Measurements from ENCODE around the gene PSRC1. TPM values are rescaled to one million over a fixed set of nuclear protein-coding genes. Genes with fewer than 3 reads are reported as not detected.

The PSRC1 gene
- total RNA-seq, 1 experiment from 2014 or later = 60.3 TPM

GRCh38 chr1:109316506-109316905 is 33.6 kb upstream of the PSRC1 start:
- Histone ChIP-seq H3K56ac (ENCODE audit: insufficient read length, low read depth, low read length) (no peak overlapping the region), H2BK5ac (ENCODE audit: insufficient read length, low read length) (no peak overlapping the region), H2BK20ac (ENCODE audit: low read depth, low read length, poor library complexity, severe bottlenecking) (no peak overlapping the region), H2BK15ac (ENCODE audit: low read depth, low read length) (no peak overlapping the region), H4K8ac (replicated peaks; ENCODE audit: insufficient read length, low read depth, low read length) (no peak overlapping the region), H3K9ac (ENCODE audit: extremely low read depth, insufficient read length, low read length) (no peak overlapping the region), H3K27ac (ENCODE audit: insufficient read length, low read depth, low read length) (no peak overlapping the region), H2AK5ac (ENCODE audit: insufficient read length, low read length) (no peak overlapping the region), H3K4me1 (ENCODE audit: insufficient read depth, low read length) (no peaks in the 10 kb centered on the region), H3K79me1 (ENCODE audit: insufficient read depth, low read depth, low read length, poor library complexity, severe bottlenecking) (no peaks in the 10 kb centered on the region), H3K14ac (ENCODE audit: insufficient read depth, low read length) (no peak overlapping the region), H4K91ac (ENCODE audit: insufficient read length, low read depth, low read length) (no peak overlapping the region), H3K4me2 (ENCODE audit: insufficient read depth, insufficient read length, low read length) (no peak overlapping the region), H3K9me3 (ENCODE audit: control insufficient read depth, low read depth, low read length) (no peaks in the 10 kb centered on the region), H3K79me2 (ENCODE audit: insufficient read depth, low read length) (no peaks in the 10 kb centered on the region), H3K18ac (ENCODE audit: insufficient read length, low read depth, low read length) (no peak overlapping the region), H4K5ac (ENCODE audit: insufficient read length, low read depth, low read length) (no peak overlapping the region), H2AFZ (ENCODE audit: low read length) (no peak overlapping the region), H2BK120ac (ENCODE audit: low read depth, low read length, poor library complexity, severe bottlenecking) (no peak overlapping the region), H3K27me3 (ENCODE audit: insufficient read depth, low read length) (no peaks in the 10 kb centered on the region), H3K4ac (ENCODE audit: low read depth, low read length) (no peak overlapping the region), H4K20me1 (ENCODE audit: control insufficient read depth, insufficient read depth, insufficient read length) (no peaks in the 10 kb centered on the region), H3K23ac (ENCODE audit: insufficient read length, low read depth, low read length) (no peak overlapping the region), H2BK12ac (ENCODE audit: insufficient read length, low read depth, low read length) (no peak overlapping the region), H3K23me2 (ENCODE audit: insufficient read length, low read depth, low read length, poor library complexity, severe bottlenecking) (no peaks in the 10 kb centered on the region), H3T11ph (ENCODE audit: low read length) (no peak overlapping the region)
- DNase-seq = no peak
- no peak overlapping the region for H3K27ac Mint-ChIP-seq
- H3K27me3 Mint-ChIP-seq (ENCODE audit: low read depth) = no peaks in the 10 kb centered on the region
- TF ChIP-seq, protein P1, sequence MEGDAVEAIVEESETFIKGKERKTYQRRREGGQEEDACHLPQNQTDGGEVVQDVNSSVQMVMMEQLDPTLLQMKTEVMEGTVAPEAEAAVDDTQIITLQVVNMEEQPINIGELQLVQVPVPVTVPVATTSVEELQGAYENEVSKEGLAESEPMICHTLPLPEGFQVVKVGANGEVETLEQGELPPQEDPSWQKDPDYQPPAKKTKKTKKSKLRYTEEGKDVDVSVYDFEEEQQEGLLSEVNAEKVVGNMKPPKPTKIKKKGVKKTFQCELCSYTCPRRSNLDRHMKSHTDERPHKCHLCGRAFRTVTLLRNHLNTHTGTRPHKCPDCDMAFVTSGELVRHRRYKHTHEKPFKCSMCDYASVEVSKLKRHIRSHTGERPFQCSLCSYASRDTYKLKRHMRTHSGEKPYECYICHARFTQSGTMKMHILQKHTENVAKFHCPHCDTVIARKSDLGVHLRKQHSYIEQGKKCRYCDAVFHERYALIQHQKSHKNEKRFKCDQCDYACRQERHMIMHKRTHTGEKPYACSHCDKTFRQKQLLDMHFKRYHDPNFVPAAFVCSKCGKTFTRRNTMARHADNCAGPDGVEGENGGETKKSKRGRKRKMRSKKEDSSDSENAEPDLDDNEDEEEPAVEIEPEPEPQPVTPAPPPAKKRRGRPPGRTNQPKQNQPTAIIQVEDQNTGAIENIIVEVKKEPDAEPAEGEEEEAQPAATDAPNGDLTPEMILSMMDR (conservative IDR thresholded peaks at IDR 0.05) = no peak
- no peak overlapping the region for H3K4me3 Mint-ChIP-seq
- no CpG with 5 or more reads among the region's 1 CpG for WGBS (ENCODE audit: extremely low coverage, insufficient read length, low lambda C conversion rate)
- H3K9me3 Mint-ChIP-seq = no peaks in the 10 kb centered on the region
- peaks cover 25 to 80% (median 59%) of the 10 kb centered on the region in 3 experiments; a peak in 6 of 7 replicates for H3K36me3 Mint-ChIP-seq (ENCODE audit: insufficient read depth in 1 of 3, low read depth in 3 of 3)
- H3K4me1 Mint-ChIP-seq = peaks cover 5% of the 10 kb centered on the region in 2 experiments

All from H9 (cell line).